Measurements from ENCODE around the gene CDH23. TPM values are rescaled to one million over a fixed set of nuclear protein-coding genes. Genes with fewer than 3 reads are reported as not detected.
A peak's percentile ranks its signal among the peaks of the same experiment; 100 is the strongest.

CDH23 gene
- total RNA-seq, 1 experiment from 2014 or later: 0.02 TPM

DNA sequence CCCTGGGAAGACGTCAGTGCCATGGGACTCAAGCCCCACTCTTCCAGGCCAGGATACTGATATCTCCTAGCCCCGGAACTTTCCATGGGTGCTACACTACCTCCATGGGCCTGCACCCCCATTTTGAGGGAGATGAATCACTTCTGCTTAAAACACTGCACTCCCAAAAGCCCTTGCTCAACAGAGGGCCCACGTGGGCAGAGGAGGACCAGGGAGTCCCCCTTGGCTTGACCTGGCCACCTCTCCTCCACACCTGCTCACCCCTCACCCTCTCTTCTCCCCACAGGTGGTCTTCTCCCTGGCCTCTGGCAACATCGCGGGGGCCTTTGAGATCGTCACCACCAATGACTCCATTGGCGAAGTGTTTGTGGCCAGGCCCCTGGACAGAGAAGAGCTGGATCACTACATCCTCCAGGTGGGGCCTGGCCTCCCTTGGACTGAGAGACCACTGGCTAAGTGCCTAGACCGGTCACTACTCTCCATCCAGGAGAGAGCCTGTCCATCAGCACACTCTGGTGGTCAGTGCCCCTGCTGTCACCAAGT is 342.7 kb downstream of the CDH23 start:
- H3K36me3 Mint-ChIP-seq (ENCODE audit: insufficient read depth, unreplicated experiment): peaks cover 5% of the 10 kb centered on the region
- CTCF ChIA-PET: interaction anchor here (0.6 to 1.3 kb wide), 5 partner anchors 9 to 27 kb away, joined by 3 to 6 read pairs (median 3); no protein-coding TSS in a partner anchor
- H3K4me3 Mint-ChIP-seq (ENCODE audit: unreplicated experiment): no peak overlapping the region
- no peak for DNase-seq (ENCODE audit: unreplicated experiment)
- H3K4me1 Mint-ChIP-seq (ENCODE audit: insufficient read depth, unreplicated experiment): peaks cover 25% of the 10 kb centered on the region
- BruUV-seq (replicated peaks): no TSS peak
- H3K27me3 Mint-ChIP-seq (ENCODE audit: insufficient read depth, unreplicated experiment): no peaks in the 10 kb centered on the region
- intact Hi-C loops (cut with micrococcal nuclease): no loop called here
- no peaks in the 10 kb centered on the region for H3K9me3 Mint-ChIP-seq (ENCODE audit: unreplicated experiment)
- H3K27ac Mint-ChIP-seq (ENCODE audit: low read depth, unreplicated experiment): no peak overlapping the region
- POLR2A ChIA-PET: interaction anchor here (1.1 to 1.3 kb wide), 3 partner anchors 11 to 34 kb away, joined by 4 to 5 read pairs (median 4); partner anchors contain the start of gene VSIR
- TF ChIP-seq, protein P1, sequence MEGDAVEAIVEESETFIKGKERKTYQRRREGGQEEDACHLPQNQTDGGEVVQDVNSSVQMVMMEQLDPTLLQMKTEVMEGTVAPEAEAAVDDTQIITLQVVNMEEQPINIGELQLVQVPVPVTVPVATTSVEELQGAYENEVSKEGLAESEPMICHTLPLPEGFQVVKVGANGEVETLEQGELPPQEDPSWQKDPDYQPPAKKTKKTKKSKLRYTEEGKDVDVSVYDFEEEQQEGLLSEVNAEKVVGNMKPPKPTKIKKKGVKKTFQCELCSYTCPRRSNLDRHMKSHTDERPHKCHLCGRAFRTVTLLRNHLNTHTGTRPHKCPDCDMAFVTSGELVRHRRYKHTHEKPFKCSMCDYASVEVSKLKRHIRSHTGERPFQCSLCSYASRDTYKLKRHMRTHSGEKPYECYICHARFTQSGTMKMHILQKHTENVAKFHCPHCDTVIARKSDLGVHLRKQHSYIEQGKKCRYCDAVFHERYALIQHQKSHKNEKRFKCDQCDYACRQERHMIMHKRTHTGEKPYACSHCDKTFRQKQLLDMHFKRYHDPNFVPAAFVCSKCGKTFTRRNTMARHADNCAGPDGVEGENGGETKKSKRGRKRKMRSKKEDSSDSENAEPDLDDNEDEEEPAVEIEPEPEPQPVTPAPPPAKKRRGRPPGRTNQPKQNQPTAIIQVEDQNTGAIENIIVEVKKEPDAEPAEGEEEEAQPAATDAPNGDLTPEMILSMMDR (IDR thresholded peaks at IDR 0.05; ENCODE audit: unreplicated experiment): no peak

DNA sequence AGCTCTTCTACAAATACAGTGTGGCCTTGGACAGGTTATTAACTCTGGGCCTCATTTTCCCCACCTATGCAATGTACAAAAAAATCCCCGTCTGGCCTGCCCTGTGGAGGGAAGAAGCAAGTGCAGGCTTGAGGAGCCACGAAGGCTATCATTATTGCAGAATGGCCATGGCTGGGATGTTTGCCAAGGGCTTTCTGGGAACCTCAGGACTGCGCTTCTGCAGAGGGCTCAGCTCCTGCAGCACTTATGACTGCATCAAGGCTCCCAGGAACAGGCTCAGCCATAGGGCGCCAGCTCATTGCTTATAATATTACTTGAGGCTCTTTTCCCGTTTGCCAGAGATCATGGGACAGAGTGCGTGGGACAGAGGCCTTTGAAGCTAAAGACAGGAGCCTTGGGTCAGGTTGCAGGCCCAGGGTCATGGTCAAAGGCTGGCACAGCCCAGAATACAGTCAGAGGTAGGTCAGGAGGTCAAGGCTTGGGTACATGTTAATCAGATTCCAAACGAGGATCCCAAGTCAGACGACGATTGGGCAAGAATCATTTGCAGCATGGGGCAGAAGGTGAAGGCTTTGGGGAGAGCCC is 343.4 kb downstream of the CDH23 start:
- peak; percentile 95 for DNase-seq (ENCODE audit: unreplicated experiment)
- H3K9me3 Mint-ChIP-seq (ENCODE audit: unreplicated experiment): no peaks in the 10 kb centered on the region
- peaks cover 5% of the 10 kb centered on the region for H3K36me3 Mint-ChIP-seq (ENCODE audit: insufficient read depth, unreplicated experiment)
- no TSS peak for BruUV-seq (replicated peaks)
- ChIA-PET POLR2A (interaction anchor here (0.7 to 1.3 kb wide), 4 partner anchors 12 to 52 kb away, joined by 3 to 5 read pairs (median 4); partner anchors contain the start of gene VSIR), CTCF (interaction anchor here (0.6 to 1.3 kb wide), 5 partner anchors 9 to 139 kb away, joined by 3 to 6 read pairs (median 3); no protein-coding TSS in a partner anchor)
- no peaks in the 10 kb centered on the region for H3K27me3 Mint-ChIP-seq (ENCODE audit: insufficient read depth, unreplicated experiment)
- intact Hi-C loops (cut with micrococcal nuclease): no loop called here
- no peak overlapping the region for H3K4me3 Mint-ChIP-seq (ENCODE audit: unreplicated experiment)
- H3K27ac Mint-ChIP-seq (ENCODE audit: low read depth, unreplicated experiment): peak overlapping the region; percentile 75
- TF ChIP-seq, protein P1 (IDR thresholded peaks at IDR 0.05; ENCODE audit: unreplicated experiment): no peak
- H3K4me1 Mint-ChIP-seq (ENCODE audit: insufficient read depth, unreplicated experiment): peaks cover 25% of the 10 kb centered on the region

DNA sequence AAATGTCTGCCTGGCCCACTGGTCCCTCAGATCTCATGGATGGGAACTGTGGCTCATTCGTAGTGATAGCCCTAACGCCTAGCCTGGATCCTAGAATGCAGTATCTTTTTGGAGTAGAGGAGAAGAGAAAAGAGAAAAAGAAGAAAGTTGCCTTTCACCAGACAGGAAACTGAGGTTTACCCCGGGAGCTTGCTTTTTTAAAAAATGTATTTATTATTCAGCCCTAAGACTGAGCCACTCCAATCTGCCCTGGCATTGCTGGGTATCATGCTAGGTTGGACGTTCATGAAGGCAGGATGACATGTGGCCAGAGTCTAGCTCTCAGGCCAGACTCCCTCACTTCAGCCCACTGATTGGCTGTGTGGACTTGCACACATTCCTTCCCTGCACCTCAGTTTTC is 344.3 kb downstream of the CDH23 start:
- intact Hi-C loops (cut with micrococcal nuclease): no loop called here
- ChIA-PET POLR2A (no interaction called here), CTCF (interaction anchor here (0.7 kb wide), 1 partner anchor 35 kb away, joined by 5 read pairs; no protein-coding TSS in a partner anchor)
- Mint-ChIP-seq H3K4me3 (ENCODE audit: unreplicated experiment) (no peak overlapping the region), H3K27ac (ENCODE audit: low read depth, unreplicated experiment) (no peak overlapping the region), H3K9me3 (ENCODE audit: unreplicated experiment) (no peaks in the 10 kb centered on the region), H3K4me1 (ENCODE audit: insufficient read depth, unreplicated experiment) (peaks cover 25% of the 10 kb centered on the region), H3K36me3 (ENCODE audit: insufficient read depth, unreplicated experiment) (peaks cover 5% of the 10 kb centered on the region), H3K27me3 (ENCODE audit: insufficient read depth, unreplicated experiment) (no peaks in the 10 kb centered on the region)
- no TSS peak for BruUV-seq (replicated peaks)
- TF ChIP-seq, protein P1 (IDR thresholded peaks at IDR 0.05; ENCODE audit: unreplicated experiment): no peak
- DNase-seq (ENCODE audit: unreplicated experiment): no peak

DNA sequence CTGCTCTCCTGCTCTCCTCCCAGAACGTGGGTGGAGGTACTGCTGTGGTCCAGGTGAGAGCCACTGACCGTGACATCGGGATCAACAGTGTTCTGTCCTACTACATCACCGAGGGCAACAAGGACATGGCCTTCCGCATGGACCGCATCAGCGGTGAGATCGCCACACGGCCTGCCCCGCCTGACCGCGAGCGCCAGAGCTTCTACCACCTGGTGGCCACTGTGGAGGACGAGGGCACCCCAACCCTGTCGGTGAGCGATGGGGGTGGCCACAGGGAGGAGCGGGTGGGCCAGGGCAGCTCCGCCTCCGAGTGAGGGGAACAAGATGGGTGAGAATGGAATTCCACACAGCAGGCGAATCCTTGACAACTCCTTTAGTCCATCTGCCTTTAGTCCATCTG is 345.0 kb downstream of the CDH23 start:
- no peak overlapping the region for H3K27ac Mint-ChIP-seq (ENCODE audit: low read depth, unreplicated experiment)
- H3K4me1 Mint-ChIP-seq (ENCODE audit: insufficient read depth, unreplicated experiment): peaks cover 22% of the 10 kb centered on the region
- no peak for DNase-seq (ENCODE audit: unreplicated experiment)
- no peaks in the 10 kb centered on the region for H3K27me3 Mint-ChIP-seq (ENCODE audit: insufficient read depth, unreplicated experiment)
- CTCF ChIA-PET: no interaction called here
- POLR2A ChIA-PET: no interaction called here
- TF ChIP-seq, protein P1 (IDR thresholded peaks at IDR 0.05; ENCODE audit: unreplicated experiment): no peak
- no peaks in the 10 kb centered on the region for H3K9me3 Mint-ChIP-seq (ENCODE audit: unreplicated experiment)
- intact Hi-C loops (cut with micrococcal nuclease): no loop called here
- peaks cover 5% of the 10 kb centered on the region for H3K36me3 Mint-ChIP-seq (ENCODE audit: insufficient read depth, unreplicated experiment)
- no TSS peak for BruUV-seq (replicated peaks)
- H3K4me3 Mint-ChIP-seq (ENCODE audit: unreplicated experiment): no peak overlapping the region
